GM21447 (cell line): ENCODE data around the gene BSG.
"Not testable (repeated sequence)": the region's sequence is repeated elsewhere in the genome, so short reads cannot be mapped to it uniquely, and the experiment has no call there.

Experiments
- ATAC-seq: cut with Tn5 transposase; IDR thresholded peaks from one replicate; pipeline ENCODE4 v1.9.1; 2021; ENCODE audit not compliant: unreplicated experiment

The BSG gene

DNA sequence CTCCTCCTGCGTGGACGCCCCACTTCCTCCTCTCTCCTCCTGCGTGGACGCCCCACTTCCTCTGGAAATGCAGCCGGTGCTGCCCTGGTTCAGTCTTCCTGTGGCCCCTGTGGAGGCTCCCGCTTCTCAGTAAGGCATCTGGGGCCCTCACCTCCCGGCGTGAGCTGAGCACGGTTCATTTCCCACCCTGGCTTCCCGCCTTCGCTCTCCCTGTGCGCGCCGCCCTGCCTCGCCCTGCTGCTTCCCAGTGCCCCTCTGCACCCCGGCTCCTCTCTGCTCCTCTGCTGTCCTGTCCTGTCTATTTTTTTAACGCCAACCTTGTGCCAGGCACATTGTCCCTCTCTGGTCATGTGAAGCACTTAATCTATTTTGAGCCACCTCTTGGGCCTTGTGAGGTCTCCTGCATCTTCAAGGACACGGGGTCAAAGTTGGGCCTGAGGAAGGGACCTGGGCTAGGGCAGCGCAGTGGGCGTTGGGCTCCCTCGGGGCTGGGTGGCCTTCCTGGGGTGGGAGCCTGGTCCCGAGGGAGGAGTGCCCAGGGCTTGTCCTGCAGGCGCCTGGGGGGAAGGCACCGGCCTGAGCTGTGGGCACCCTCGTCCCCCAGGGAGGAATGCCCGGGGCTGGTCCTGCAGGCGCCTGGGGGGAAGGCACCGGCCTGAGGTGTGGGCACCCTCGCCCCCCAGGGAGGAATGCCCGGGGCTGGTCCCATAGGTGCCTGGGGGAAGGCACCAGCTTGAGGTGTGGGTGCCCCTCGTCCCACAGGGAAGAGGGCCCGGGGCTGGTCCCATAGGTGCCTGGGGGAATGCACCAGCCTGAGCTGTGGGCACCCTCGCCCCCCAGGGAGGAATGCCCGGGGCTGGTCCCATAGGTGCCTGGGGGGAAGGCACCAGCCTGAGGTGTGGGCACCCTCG lies 30.2 kb downstream of the BSG start:
- no peak for ATAC-seq

DNA sequence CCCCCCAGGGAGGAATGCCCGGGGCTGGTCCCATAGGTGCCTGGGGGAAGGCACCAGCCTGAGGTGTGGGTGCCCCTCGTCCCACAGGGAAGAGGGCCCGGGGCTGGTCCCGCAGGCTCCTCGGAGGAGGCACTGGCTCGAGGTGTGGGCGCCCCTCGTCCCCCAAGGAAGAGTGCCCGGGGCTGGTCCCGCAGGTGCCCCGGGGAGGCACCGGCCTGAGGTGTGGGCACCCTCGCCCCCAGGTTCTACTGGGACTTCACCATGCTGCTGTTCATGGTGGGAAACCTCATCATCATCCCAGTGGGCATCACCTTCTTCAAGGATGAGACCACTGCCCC lies 30.9 kb downstream of the BSG start:
- ATAC-seq: not testable (repeated sequence)

DNA sequence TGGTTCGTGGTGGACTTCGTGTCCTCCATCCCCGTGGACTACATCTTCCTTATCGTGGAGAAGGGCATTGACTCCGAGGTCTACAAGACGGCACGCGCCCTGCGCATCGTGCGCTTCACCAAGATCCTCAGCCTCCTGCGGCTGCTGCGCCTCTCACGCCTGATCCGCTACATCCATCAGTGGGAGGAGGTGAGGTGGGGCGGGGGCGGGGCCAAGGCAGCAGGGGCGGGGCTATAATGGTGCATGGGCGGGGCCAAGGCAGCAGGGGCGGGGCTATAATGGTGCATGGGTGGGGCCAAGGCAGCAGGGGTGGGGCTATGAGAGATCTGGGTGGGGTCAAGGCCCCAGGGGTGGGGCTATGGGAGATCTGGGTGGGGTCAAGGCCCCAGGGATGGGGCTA lies 31.4 kb downstream of the BSG start:
- not testable (repeated sequence) for ATAC-seq

DNA sequence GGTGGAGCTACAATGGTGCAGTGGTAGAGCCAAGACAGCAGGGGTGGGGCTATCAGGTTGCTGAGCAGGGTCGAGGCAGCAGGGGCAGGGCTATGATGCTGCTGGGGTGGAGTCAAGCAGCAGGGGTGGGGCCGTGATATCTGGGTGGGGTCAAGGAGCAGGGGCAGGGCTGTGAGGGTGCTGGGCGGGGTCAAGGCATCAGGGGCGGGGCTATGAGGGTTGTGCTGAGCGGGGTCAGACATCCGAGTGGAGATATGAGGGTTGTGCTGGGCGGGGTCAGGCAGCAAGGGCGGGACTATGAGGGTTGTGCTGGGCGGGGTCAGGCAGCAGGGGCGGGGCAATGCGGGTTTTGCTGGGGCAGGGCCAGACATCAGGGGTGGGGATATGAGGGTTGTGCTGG lies 32.0 kb downstream of the BSG start:
- no peak for ATAC-seq

- not testable (repeated sequence) for ATAC-seq
Observed at GRCh38 chr19:605061-605971, 32.9 kb downstream of the BSG start.

DNA sequence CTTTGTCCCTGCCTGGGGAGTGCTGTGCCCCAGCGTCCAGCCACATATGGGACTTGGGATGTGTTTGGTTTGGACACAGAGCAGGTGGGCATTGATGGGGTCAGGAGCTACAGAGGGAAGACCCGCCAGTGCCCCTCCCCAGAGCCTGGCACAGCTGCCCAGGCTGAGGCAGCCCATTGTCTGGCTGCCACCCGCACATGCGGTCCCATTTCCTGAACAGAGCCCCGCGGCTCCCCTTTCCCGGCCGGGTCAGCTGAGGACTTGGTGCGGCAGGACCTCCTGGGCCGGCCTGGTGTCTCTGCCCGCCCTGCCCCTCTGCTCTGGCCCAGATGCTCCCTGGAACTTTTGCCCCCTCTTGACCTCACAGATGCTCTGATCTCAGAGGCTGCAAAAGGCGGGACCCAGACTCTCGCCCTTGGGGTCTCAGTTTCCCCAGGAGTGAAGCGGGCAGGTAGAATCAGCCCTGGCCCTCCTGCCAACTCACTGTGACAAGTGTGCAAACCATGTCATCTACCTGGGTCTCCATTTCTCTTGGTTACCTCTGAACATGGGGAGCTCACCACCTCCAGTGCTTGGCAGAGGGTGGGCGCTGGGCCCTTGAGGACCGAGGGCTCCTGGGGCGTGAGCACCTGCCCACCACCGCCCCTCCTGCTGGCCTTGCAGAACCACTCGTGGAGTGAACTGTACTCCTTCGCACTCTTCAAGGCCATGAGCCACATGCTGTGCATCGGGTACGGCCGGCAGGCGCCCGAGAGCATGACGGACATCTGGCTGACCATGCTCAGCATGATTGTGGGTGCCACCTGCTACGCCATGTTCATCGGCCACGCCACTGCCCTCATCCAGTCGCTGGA lies 35.1 kb downstream of the BSG start:
- no peak for ATAC-seq

GRCh38 chr19:608155-609003 lies 36.0 kb downstream of the BSG start:
- ATAC-seq: no peak

DNA sequence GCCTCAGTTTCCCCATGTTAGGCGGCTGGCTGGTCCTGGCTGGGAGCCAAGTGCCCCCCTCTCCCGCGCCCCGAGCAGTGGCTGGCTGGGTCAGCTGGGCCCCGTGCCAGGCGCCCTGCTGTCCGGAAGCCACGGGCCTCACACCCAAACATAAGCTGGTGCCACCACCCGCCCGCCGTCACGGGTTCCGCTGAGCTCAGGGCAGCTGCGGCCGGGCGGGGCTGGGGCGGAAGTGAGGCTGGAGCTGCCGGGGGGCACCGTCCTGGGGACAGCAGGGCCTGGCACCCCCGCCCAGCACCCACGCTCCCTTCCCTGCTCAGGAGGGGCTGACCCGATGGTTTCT lies 36.6 kb downstream of the BSG start:
- ATAC-seq: no peak

- ATAC-seq: no peak
Observed at GRCh38 chr19:610071-610800, 37.8 kb downstream of the BSG start.

GRCh38 chr19:610801-611480 lies 38.5 kb downstream of the BSG start:
- ATAC-seq: peak; percentile 42

- no peak for ATAC-seq
Observed at GRCh38 chr19:611481-611868, 39.1 kb downstream of the BSG start.

DNA sequence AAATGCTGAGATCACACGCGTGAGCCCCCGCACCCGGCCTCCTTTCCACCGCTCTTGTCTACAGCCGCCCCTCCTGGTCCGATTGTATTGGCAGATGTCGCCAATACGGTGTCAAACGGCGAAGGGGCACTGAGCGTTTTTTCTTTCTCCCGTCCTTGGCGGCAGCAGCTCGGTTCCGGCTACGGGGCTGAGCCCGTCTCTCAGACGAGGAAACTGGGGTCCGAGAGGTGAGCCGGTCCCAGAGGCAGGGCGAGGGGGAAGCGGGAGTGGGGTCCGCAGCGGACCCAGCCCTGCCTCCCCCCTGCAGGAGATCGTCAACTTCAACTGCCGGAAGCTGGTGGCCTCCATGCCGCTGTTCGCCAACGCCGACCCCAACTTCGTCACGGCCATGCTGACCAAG lies 40.5 kb downstream of the BSG start:
- no peak for ATAC-seq

DNA sequence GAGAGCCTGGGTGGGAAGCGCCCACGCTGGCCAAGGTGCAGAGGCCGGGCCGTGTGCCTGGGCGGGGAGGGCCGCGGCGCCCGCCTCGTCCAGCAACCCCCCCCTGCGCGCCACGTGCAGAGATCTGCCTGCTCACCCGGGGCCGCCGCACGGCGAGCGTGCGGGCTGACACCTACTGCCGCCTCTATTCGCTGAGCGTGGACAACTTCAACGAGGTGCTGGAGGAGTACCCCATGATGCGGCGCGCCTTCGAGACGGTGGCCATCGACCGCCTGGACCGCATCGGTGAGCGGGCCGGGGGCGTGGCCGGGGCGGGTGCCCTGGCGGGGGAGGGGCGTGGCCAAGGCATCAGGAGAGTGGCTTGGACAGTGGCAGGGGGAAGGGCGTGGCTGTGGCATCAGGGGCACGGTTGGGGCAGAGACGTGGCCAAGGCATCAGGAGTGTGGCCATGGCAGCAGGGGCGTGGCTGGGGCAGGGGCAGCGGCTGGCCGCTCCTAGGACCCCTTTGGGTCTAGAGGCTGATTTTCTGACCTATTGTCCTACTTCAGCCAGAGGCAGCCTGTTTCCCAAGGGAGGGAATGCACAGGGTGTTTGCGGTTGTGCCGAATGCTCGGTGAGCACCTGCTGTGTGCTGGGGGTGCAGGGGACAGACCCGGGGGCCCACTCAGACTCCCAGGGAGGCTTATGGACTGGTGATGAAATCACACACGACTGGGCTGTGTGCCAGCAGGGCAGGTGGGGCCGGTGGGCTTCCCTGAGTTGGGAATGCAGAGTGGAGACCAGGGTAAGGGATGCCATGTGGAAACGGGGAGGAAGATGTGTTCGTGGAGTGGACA lies 41.6 kb downstream of the BSG start:
- no peak for ATAC-seq

DNA sequence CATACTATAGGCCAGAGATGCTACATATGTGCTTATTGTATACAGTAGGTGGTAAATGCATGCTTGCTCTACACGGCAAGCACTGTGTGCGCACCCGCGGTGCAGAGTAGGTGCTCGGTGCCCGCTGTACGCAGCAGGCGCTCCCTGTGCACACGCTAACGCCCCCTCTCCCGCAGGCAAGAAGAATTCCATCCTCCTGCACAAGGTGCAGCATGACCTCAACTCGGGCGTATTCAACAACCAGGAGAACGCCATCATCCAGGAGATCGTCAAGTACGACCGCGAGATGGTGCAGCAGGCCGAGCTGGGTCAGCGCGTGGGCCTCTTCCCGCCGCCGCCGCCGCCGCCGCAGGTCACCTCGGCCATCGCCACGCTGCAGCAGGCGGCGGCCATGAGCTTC lies 43.2 kb downstream of the BSG start:
- no peak for ATAC-seq

DNA sequence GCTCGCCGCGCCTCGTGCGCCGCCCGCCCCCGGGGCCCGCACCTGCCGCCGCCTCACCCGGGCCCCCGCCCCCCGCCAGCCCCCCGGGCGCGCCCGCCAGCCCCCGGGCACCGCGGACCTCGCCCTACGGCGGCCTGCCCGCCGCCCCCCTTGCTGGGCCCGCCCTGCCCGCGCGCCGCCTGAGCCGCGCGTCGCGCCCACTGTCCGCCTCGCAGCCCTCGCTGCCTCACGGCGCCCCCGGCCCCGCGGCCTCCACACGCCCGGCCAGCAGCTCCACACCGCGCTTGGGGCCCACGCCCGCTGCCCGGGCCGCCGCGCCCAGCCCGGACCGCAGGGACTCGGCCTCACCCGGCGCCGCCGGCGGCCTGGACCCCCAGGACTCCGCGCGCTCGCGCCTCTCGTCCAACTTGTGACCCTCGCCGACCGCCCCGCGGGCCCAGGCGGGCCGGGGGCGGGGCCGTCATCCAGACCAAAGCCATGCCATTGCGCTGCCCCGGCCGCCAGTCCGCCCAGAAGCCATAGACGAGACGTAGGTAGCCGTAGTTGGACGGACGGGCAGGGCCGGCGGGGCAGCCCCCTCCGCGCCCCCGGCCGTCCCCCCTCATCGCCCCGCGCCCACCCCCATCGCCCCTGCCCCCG lies 43.8 kb downstream of the BSG start:
- no peak for ATAC-seq

DNA sequence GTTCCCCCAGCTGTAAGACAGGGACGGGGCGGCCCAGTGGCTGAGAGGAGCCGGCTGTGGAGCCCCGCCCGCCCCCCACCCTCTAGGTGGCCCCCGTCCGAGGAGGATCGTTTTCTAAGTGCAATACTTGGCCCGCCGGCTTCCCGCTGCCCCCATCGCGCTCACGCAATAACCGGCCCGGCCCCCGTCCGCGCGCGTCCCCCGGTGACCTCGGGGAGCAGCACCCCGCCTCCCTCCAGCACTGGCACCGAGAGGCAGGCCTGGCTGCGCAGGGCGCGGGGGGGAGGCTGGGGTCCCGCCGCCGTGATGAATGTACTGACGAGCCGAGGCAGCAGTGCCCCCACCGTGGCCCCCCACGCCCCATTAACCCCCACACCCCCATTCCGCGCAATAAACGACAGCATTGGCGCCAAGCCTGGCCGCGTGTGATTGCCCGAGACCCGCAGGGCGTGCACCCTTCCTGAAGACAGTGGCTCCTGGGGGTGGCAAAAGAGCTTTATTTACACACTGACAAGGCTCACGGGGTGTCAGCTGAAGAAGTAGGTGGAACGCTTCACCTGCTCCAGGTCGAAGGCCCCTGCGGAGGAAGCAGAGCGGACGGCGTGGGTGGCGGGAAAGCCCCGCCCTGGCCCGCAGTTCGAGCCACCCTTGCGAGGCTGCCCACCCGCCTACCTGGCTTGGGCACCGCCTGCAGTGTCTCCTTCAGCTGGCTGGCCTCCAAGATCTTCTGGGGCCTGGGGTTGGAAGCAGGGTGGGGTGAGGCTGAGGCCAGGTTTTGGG lies 44.5 kb downstream of the BSG start:
- no peak for ATAC-seq
